ENCODE results near the gene SOCS7. TPM values are rescaled to one million over a fixed set of nuclear protein-coding genes. Genes with fewer than 3 reads are reported as not detected.
"Not testable (repeated sequence)": the region's sequence is repeated elsewhere in the genome, so short reads cannot be mapped to it uniquely, and the experiment has no call there.

SOCS7 gene
- total RNA-seq, 1 experiment from 2014 or later = 83.6 TPM

DNA sequence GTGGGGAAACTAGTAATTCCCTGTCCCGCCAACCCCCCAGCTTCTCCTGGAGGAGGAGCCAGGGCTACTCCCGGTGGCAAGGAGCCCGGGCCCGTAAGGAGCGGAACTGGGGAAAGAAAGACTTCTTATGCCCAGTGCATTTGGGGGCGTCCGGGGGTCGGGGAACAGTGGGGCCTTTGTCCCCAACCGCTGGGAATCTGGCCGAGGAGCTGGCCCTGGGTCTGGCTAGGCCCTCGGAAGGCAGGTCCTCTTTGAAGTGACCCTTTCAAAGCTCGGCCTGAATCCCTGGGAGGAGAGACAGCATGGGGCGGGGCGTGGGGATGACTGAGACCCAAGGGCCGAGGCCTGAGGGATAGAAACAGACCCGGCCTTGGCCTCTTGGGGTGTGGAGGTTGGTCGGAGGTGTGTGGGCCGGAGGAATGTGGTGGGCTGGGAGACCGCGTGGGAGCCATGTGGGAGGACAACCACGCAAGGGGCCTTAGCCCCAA is 82.6 kb downstream of the SOCS7 start:
- no TSS peak for BruUV-seq (replicated peaks)
- peaks cover 7% of the 10 kb centered on the region for H3K36me3 Mint-ChIP-seq (ENCODE audit: insufficient read depth, unreplicated experiment)
- TF ChIP-seq, protein P1, sequence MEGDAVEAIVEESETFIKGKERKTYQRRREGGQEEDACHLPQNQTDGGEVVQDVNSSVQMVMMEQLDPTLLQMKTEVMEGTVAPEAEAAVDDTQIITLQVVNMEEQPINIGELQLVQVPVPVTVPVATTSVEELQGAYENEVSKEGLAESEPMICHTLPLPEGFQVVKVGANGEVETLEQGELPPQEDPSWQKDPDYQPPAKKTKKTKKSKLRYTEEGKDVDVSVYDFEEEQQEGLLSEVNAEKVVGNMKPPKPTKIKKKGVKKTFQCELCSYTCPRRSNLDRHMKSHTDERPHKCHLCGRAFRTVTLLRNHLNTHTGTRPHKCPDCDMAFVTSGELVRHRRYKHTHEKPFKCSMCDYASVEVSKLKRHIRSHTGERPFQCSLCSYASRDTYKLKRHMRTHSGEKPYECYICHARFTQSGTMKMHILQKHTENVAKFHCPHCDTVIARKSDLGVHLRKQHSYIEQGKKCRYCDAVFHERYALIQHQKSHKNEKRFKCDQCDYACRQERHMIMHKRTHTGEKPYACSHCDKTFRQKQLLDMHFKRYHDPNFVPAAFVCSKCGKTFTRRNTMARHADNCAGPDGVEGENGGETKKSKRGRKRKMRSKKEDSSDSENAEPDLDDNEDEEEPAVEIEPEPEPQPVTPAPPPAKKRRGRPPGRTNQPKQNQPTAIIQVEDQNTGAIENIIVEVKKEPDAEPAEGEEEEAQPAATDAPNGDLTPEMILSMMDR (IDR thresholded peaks at IDR 0.05; ENCODE audit: unreplicated experiment) = no peak
- CTCF ChIA-PET = interaction anchor here (0.5 to 2.9 kb wide), 5 partner anchors 11 to 1199 kb away, joined by 3 to 10 read pairs (median 5); no protein-coding TSS in a partner anchor
- H3K9me3 Mint-ChIP-seq (ENCODE audit: low read depth, unreplicated experiment) = no peaks in the 10 kb centered on the region
- no peak overlapping the region for H3K4me3 Mint-ChIP-seq (ENCODE audit: low read depth, unreplicated experiment)
- DNase-seq = no peak
- H3K27ac Mint-ChIP-seq (ENCODE audit: unreplicated experiment) = no peak overlapping the region
- H3K4me1 Mint-ChIP-seq (ENCODE audit: low read depth, unreplicated experiment) = no peaks in the 10 kb centered on the region
- peaks cover 53% of the 10 kb centered on the region for H3K27me3 Mint-ChIP-seq (ENCODE audit: unreplicated experiment)
- intact Hi-C loops (cut with micrococcal nuclease; ENCODE audit: unreplicated experiment) = no loop called here

DNA sequence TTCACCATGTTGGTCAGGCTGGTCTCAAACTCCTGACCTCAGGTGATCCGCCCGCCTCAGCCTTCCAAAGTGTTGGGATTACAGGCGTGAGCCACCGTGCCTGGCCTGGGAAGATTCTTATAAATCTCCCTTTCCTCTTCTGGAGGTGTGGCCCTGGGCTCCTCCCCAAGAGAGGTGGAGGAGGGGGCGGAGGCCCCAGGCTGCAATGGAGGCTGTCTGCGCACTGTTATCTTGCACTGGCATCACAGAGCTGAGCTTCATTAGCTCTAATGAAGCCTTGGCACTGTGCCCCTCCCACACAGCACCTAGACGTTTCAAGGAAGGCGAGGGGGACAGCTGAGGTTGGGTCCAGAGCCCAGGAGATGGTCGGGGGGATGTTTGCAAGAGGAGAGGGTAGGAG is 84.2 kb downstream of the SOCS7 start:
- H3K36me3 Mint-ChIP-seq (ENCODE audit: insufficient read depth, unreplicated experiment) = no peaks in the 10 kb centered on the region
- no peak overlapping the region for H3K4me3 Mint-ChIP-seq (ENCODE audit: low read depth, unreplicated experiment)
- no peaks in the 10 kb centered on the region for H3K4me1 Mint-ChIP-seq (ENCODE audit: low read depth, unreplicated experiment)
- no peak for DNase-seq
- no peak overlapping the region for H3K27ac Mint-ChIP-seq (ENCODE audit: unreplicated experiment)
- no TSS peak for BruUV-seq (replicated peaks)
- no peaks in the 10 kb centered on the region for H3K9me3 Mint-ChIP-seq (ENCODE audit: low read depth, unreplicated experiment)
- H3K27me3 Mint-ChIP-seq (ENCODE audit: unreplicated experiment) = peaks cover 42% of the 10 kb centered on the region
- CTCF ChIA-PET = interaction anchor here (0.6 to 2.9 kb wide), 5 partner anchors 9 to 147 kb away, joined by 3 to 10 read pairs (median 5); no protein-coding TSS in a partner anchor
- TF ChIP-seq, protein P1 (IDR thresholded peaks at IDR 0.05; ENCODE audit: unreplicated experiment) = no peak
- intact Hi-C loops (cut with micrococcal nuclease; ENCODE audit: unreplicated experiment) = no loop called here

DNA sequence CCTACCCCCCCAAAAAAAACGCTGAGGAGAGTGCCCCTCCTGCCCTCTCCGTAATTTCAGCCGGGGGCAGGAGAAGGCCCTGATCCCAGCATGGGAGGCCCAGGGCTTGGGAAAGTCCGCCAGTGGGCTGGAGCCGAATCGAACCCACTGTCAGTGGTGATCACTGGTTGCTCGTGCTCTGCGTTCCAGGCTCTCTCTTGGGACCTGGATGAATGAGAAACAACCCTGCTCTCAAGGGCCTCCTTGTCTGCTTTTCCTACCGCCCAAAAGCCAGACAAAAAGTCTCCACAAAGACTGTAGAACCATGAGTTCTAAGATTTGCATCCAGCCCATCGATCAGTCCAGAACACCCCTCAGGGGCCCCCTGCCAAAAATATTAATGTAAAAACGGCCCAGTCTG is 84.7 kb downstream of the SOCS7 start:
- BruUV-seq (replicated peaks) = no TSS peak
- no peaks in the 10 kb centered on the region for H3K9me3 Mint-ChIP-seq (ENCODE audit: low read depth, unreplicated experiment)
- DNase-seq = no peak
- no peak overlapping the region for H3K4me3 Mint-ChIP-seq (ENCODE audit: low read depth, unreplicated experiment)
- CTCF ChIA-PET = interaction anchor here (0.6 to 2.9 kb wide), 5 partner anchors 10 to 231 kb away, joined by 3 to 10 read pairs (median 5); no protein-coding TSS in a partner anchor
- TF ChIP-seq, protein P1 (IDR thresholded peaks at IDR 0.05; ENCODE audit: unreplicated experiment) = no peak
- intact Hi-C loops (cut with micrococcal nuclease; ENCODE audit: unreplicated experiment) = no loop called here
- peaks cover 42% of the 10 kb centered on the region for H3K27me3 Mint-ChIP-seq (ENCODE audit: unreplicated experiment)
- H3K4me1 Mint-ChIP-seq (ENCODE audit: low read depth, unreplicated experiment) = no peaks in the 10 kb centered on the region
- no peaks in the 10 kb centered on the region for H3K36me3 Mint-ChIP-seq (ENCODE audit: insufficient read depth, unreplicated experiment)
- H3K27ac Mint-ChIP-seq (ENCODE audit: unreplicated experiment) = no peak overlapping the region

DNA sequence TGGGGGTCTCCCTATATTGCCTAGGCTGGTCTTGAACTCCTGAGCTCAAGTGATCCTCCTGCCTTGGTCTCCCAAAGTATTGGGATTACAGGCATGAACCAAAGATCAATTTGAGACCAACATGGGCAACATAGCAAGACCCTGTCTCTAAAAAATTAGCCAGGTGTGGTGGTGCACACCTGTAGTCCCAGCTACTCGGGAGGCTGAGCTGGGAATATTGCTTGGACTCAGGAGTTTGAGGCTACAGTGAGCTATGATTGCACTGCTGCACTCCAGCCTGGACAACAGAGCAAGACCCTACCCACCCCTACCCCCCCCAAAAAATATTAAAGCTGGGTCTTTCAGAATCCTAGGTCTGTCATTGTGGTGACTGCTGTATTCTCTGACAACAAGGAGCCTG is 85.7 kb downstream of the SOCS7 start:
- H3K9me3 Mint-ChIP-seq (ENCODE audit: low read depth, unreplicated experiment); BruUV-seq (replicated peaks); H3K27ac Mint-ChIP-seq (ENCODE audit: unreplicated experiment); DNase-seq; H3K4me1 Mint-ChIP-seq (ENCODE audit: low read depth, unreplicated experiment); H3K36me3 Mint-ChIP-seq (ENCODE audit: insufficient read depth, unreplicated experiment); intact Hi-C loops (cut with micrococcal nuclease; ENCODE audit: unreplicated experiment); H3K4me3 Mint-ChIP-seq (ENCODE audit: low read depth, unreplicated experiment): not testable (repeated sequence)
- H3K27me3 Mint-ChIP-seq (ENCODE audit: unreplicated experiment) = peaks cover 48% of the 10 kb centered on the region
- CTCF ChIA-PET = interaction anchor here (0.6 to 1.6 kb wide), 3 partner anchors 11 to 230 kb away, joined by 3 to 6 read pairs (median 5); no protein-coding TSS in a partner anchor

DNA sequence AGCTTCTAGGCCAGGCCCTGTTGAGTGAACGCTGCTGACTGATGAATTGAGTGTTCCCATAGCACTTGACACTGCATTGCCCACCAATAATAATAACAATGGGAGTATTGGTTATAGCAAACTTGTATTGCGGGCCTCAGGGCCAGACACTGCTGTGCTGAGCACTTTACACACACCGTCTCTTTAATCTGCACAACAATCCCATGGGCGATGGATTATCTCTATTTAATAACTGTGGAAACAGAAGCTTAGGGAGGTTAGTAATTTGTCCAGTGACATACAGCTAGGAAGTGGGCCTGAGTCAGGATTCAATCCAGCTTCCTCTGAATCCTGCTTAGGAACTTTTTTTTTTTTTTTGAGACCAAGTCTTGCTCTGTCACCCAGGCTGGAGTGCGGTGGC is 87.8 kb downstream of the SOCS7 start:
- H3K4me3 Mint-ChIP-seq (ENCODE audit: low read depth, unreplicated experiment) = no peak overlapping the region
- no peak overlapping the region for H3K27ac Mint-ChIP-seq (ENCODE audit: unreplicated experiment)
- TF ChIP-seq, protein P1 (IDR thresholded peaks at IDR 0.05; ENCODE audit: unreplicated experiment) = no peak
- H3K4me1 Mint-ChIP-seq (ENCODE audit: low read depth, unreplicated experiment) = peaks cover 15% of the 10 kb centered on the region
- no peaks in the 10 kb centered on the region for H3K9me3 Mint-ChIP-seq (ENCODE audit: low read depth, unreplicated experiment)
- DNase-seq = no peak
- H3K27me3 Mint-ChIP-seq (ENCODE audit: unreplicated experiment) = peaks cover 43% of the 10 kb centered on the region
- CTCF ChIA-PET = interaction anchor here (0.8 to 2.9 kb wide), 3 partner anchors 17 to 118 kb away, joined by 3 to 8 read pairs (median 6); no protein-coding TSS in a partner anchor
- no TSS peak for BruUV-seq (replicated peaks)
- intact Hi-C loops (cut with micrococcal nuclease; ENCODE audit: unreplicated experiment) = no loop called here
- no peaks in the 10 kb centered on the region for H3K36me3 Mint-ChIP-seq (ENCODE audit: insufficient read depth, unreplicated experiment)

All from Calu3 (cell line).